Caco-2 (cell line): Measurements from ENCODE around the gene RND2. TPM values are rescaled to one million over a fixed set of nuclear protein-coding genes. Genes with fewer than 3 reads are reported as not detected.
"Not testable (repeated sequence)": the region's sequence is repeated elsewhere in the genome, so short reads cannot be mapped to it uniquely, and the experiment has no call there.

Experiments used
- BruUV-seq: library from RNA; stranded (reverse); fragments of 400-500 nt; replicated peaks from 2 replicates; lab custom pipeline; 2021; lab: Mats Ljungman, UMichigan
- CTCF ChIA-PET: fragments of 300-600 bp; sonication (Branson Sonifier 250); formaldehyde crosslinking; loops from one replicate; lab custom pipeline; 2022; ENCODE audit warnings: antibody characterized with exemption; lab: Charles Lee
- POLR2A ChIA-PET: fragments of 300-600 bp; sonication (Branson Sonifier 250); formaldehyde crosslinking; loops from one replicate; lab custom pipeline; 2022; ENCODE audit warnings: antibody characterized with exemption; lab: Charles Lee
- DNase-seq, 2 experiments: peaks; one replicate each; pipeline versions ENCODE4 v3.0.0 to v3.0.0-alpha.2; 2020 to 2022
- H3K27me3 ChIP-seq: replicated peaks from 2 replicates; pipeline ENCODE4 v1.6.0; 2011; ENCODE audit warnings: low read length; ENCODE audit not compliant: control insufficient read depth, insufficient read depth
- H3K36me3 ChIP-seq: 2 replicates; pipeline ENCODE4 v1.5.1; 2011; ENCODE audit warnings: low read length; ENCODE audit not compliant: control insufficient read depth, insufficient read depth
- H3K4me1 ChIP-seq: fragments of 250-450 bp; sonication (Bioruptor Pico); 2 replicates; pipeline ENCODE4 v1.5.1; 2020; ENCODE audit warnings: mild to moderate bottlenecking
- H3K4me3 ChIP-seq: 2 replicates; pipeline ENCODE4 v1.5.1; 2011; ENCODE audit warnings: low read depth, mild to moderate bottlenecking, control low read depth, low read length
- H3K9me3 ChIP-seq: fragments of 250-450 bp; sonication (Bioruptor Pico); 2 replicates; pipeline ENCODE4 v1.5.1; 2020; ENCODE audit warnings: mild to moderate bottlenecking, moderate library complexity
- H3K27ac Mint-ChIP-seq: one replicate; pipeline ENCODE4 v1.8.0; 2022; ENCODE audit warnings: mixed read lengths; ENCODE audit not compliant: unreplicated experiment
- H3K27me3 Mint-ChIP-seq: one replicate; pipeline ENCODE4 v1.8.0; 2022; ENCODE audit warnings: mixed read lengths; ENCODE audit not compliant: insufficient read depth, unreplicated experiment
- H3K36me3 Mint-ChIP-seq: one replicate; pipeline ENCODE4 v1.8.0; 2022; ENCODE audit warnings: mild to moderate bottlenecking, mixed read lengths; ENCODE audit not compliant: insufficient read depth, unreplicated experiment
- H3K4me1 Mint-ChIP-seq: one replicate; pipeline ENCODE4 v1.8.0; 2022; ENCODE audit warnings: low read depth, mixed read lengths; ENCODE audit not compliant: unreplicated experiment
- H3K4me3 Mint-ChIP-seq: one replicate; pipeline ENCODE4 v1.8.0; 2022; ENCODE audit warnings: mild to moderate bottlenecking, moderate library complexity, mixed read lengths; ENCODE audit not compliant: unreplicated experiment
- H3K9me3 Mint-ChIP-seq: one replicate; pipeline ENCODE4 v1.8.0; 2022; ENCODE audit warnings: mixed read lengths; ENCODE audit not compliant: unreplicated experiment
- CTCF ChIP-seq, 2 experiments: fragments of 200-600 bp in 1 of 2; IDR thresholded peaks; 1 replicate in 1 of 2; 2 replicates in 1 of 2; pipeline versions ENCODE4 v1.5.1 to v1.8.0; 2011 to 2022; ENCODE audit warnings: antibody characterized with exemption in 1 of 2, control low read depth in 1 of 2, inconsistent platforms in 1 of 2, low read depth in 1 of 2, low read length in 1 of 2, mild to moderate bottlenecking in 1 of 2, moderate library complexity in 1 of 2; ENCODE audit not compliant: insufficient read depth in 1 of 2, severe bottlenecking in 1 of 2, unreplicated experiment in 1 of 2
- intact Hi-C: fragments of 100-400 bp; cut with micrococcal nuclease; formaldehyde crosslinking; loops from one replicate; pipeline ENCODE4 v1.10.0; 2022; ENCODE audit not compliant: unreplicated experiment
- total RNA-seq: library from RNA; stranded (reverse); gene quantifications from 2 replicates; pipeline ENCODE4 v1.2.3, GENCODE V29; 2022

The RND2 gene
- total RNA-seq, 1 experiment from 2014 or later = 1.2 TPM

- peak within 1 kb of the TSS; percentile 59 for H3K4me3 ChIP-seq
- BruUV-seq = TSS peak; percentile 75
- H3K4me3 Mint-ChIP-seq = peak within 1 kb of the TSS; percentile 90
- no peaks in the 10 kb centered on the region for H3K9me3 ChIP-seq
- peak; percentile 82 to 91 for TF ChIP-seq CTCF (IDR thresholded peaks at IDR 0.05; ENCODE audit: insufficient read depth in 1 of 2, low read depth in 1 of 2, low read length in 1 of 2, severe bottlenecking in 1 of 2, unreplicated experiment in 1 of 2)
- ChIA-PET CTCF (interaction anchor here (0.6 to 1.9 kb wide), 22 partner anchors 8 to 486 kb away, joined by 3 to 13 read pairs (median 3); partner anchors contain the start of genes BECN1, DHX8, IFI35 and RETREG3), POLR2A (interaction anchor here (0.5 to 2.0 kb wide), 45 partner anchors 8 to 1325 kb away, joined by 3 to 37 read pairs (median 6); partner anchors contain the start of genes AARSD1, BECN1, BRCA1 and COA3)
- peaks cover 16% of the 10 kb centered on the region for H3K4me1 ChIP-seq
- no peaks in the 10 kb centered on the region for H3K27me3 ChIP-seq
- H3K27ac Mint-ChIP-seq = peak within 1 kb of the TSS; percentile 99
- H3K9me3 Mint-ChIP-seq = no peaks in the 10 kb centered on the region
- peak; percentile 98 to 99 for DNase-seq
- H3K36me3 ChIP-seq = peaks cover 3% of the 10 kb centered on the region; the same call in 1 of the 2 replicates
- H3K4me1 Mint-ChIP-seq = peaks cover 12% of the 10 kb centered on the region
- intact Hi-C loops = loop anchor here (1.0 to 2.0 kb wide), 2 partner anchors 17 to 155 kb away; partner anchors contain the start of genes PTGES3L and RUNDC1
- H3K36me3 Mint-ChIP-seq = peaks cover 72% of the 10 kb centered on the region
- no peaks in the 10 kb centered on the region for H3K27me3 Mint-ChIP-seq
Measured at GRCh38 chr17:42997984-42998938, 26.8 kb upstream of the RND2 start, which contains the start of gene RPL27. Gene RPL27 (plus strand): TSS chr17:42998419. CDS start chr17:42998751, 332 bp downstream.

- no TSS peak for BruUV-seq
- Mint-ChIP-seq H3K27me3 (no peaks in the 10 kb centered on the region), H3K27ac (peak overlapping the region; percentile 99), H3K36me3 (peaks cover 80% of the 10 kb centered on the region), H3K9me3 (no peaks in the 10 kb centered on the region), H3K4me1 (peaks cover 12% of the 10 kb centered on the region), H3K4me3 (peak overlapping the region; percentile 90)
- TF ChIP-seq CTCF (IDR thresholded peaks at IDR 0.05; ENCODE audit: insufficient read depth in 1 of 2, low read depth in 1 of 2, low read length in 1 of 2, severe bottlenecking in 1 of 2, unreplicated experiment in 1 of 2) = no peak
- Histone ChIP-seq H3K27me3 (no peaks in the 10 kb centered on the region), H3K36me3 (peaks cover 3% of the 10 kb centered on the region; the same call in 1 of the 2 replicates), H3K9me3 (no peaks in the 10 kb centered on the region), H3K4me3 (peak overlapping the region; percentile 59), H3K4me1 (peaks cover 16% of the 10 kb centered on the region)
- intact Hi-C loops = loop anchor here (2.0 kb wide), 1 partner anchor 18 kb away; the partner anchor contains the start of genes PTGES3L and RUNDC1
- ChIA-PET CTCF (interaction anchor here (1.4 to 1.9 kb wide), 3 partner anchors 17 to 175 kb away, joined by 3 to 13 read pairs (median 4); partner anchors contain the start of gene BECN1), POLR2A (interaction anchor here (0.6 to 2.0 kb wide), 10 partner anchors 8 to 1212 kb away, joined by 3 to 37 read pairs (median 15); partner anchors contain the start of genes IFI35, JUP, TMEM106A and VAT1)
- DNase-seq = no peak
Measured at GRCh38 chr17:42999003-42999525, 26.0 kb upstream of the RND2 start.

DNA sequence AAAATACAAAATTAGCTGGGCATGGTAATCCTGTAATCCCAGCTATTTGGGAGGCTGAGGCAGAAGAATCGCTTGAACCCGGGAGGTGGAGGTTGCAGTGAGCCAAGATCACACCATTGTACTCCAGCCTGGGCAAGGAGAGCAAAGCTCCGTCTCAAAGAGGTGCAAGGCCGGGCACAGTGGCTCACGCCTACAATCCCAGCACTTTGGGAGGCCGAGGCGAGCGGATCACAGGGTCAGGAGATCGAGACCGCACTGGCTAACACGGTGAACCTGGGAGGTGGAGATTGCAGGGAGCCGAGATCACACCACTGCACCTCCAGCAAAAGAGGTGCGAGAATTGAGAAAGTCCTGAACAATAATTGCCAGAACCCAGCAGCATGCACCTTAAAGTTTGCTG, 24.1 kb upstream of the RND2 start:
- H3K9me3 Mint-ChIP-seq, H3K36me3 ChIP-seq, H3K4me3 ChIP-seq, intact Hi-C loops, H3K4me1 Mint-ChIP-seq, H3K27me3 ChIP-seq, BruUV-seq, DNase-seq, H3K27me3 Mint-ChIP-seq, POLR2A ChIA-PET, CTCF ChIA-PET, H3K9me3 ChIP-seq: not testable (repeated sequence)
- H3K36me3 Mint-ChIP-seq = peaks cover 74% of the 10 kb centered on the region
- peak overlapping the region; percentile 16 for H3K4me3 Mint-ChIP-seq
- H3K27ac Mint-ChIP-seq = peak overlapping the region; percentile 48
- H3K4me1 ChIP-seq = peaks cover 16% of the 10 kb centered on the region
